GM21717 (cell line): ENCODE results near the gene COL27A1.

ENCODE experiments used
- ATAC-seq: cut with Tn5 transposase; IDR thresholded peaks from one replicate; pipeline ENCODE4 v1.9.1; 2021; ENCODE audit warnings: mild to moderate bottlenecking, moderate library complexity; ENCODE audit not compliant: unreplicated experiment

COL27A1 gene

DNA sequence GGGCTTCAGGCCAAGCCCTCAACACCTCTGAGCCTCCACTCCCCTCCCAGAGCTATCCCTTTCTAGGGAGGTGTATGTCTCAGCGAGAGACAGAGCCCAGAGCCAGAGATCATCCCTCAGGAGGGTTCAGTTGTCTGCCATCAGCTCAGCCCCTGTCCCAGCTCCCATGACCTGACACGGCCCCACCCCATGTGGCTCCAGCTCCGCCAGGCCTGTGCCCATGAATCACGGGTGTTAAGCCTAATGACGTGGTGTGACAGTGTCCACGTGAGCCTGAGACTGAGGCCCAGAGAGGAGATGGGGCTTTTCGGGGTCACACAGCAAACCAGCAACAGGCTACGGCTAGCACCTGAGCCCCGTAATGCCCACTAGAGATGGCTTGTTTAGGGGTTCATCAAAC, 106.7 kb downstream of the COL27A1 start:
- no peak for ATAC-seq

DNA sequence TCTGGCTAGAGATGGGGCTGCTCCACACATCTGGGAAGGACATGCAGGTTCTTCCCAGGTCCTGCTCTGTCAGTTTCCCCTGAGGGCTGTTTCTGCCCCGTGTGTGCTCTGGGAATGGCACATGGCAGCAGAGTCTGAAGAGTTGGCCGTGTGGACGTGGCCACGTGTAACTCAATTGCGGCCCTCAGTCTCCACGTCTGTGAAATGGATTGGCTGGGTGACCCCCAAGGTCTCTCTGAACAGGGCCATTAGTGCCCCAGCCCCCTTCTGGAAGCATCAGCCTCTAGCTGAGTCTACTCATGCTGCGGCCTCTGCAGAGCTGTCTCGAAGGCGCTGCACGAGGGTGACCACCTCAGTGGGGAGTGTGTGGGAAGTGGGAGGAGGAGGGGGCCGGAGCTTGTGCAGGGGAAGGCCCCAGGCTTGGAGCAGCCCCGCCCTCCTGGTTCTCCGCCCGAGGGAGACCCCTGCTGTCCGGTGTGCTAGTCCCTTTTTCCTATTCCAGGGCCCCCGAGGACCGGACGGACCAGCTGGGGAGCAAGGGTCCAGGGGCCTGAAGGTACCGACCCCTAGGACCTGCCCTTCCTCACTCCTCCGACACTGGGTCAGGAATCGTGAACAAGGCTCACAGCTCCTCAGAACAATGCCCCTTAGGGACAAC, 108.6 kb downstream of the COL27A1 start:
- ATAC-seq, result no peak

DNA sequence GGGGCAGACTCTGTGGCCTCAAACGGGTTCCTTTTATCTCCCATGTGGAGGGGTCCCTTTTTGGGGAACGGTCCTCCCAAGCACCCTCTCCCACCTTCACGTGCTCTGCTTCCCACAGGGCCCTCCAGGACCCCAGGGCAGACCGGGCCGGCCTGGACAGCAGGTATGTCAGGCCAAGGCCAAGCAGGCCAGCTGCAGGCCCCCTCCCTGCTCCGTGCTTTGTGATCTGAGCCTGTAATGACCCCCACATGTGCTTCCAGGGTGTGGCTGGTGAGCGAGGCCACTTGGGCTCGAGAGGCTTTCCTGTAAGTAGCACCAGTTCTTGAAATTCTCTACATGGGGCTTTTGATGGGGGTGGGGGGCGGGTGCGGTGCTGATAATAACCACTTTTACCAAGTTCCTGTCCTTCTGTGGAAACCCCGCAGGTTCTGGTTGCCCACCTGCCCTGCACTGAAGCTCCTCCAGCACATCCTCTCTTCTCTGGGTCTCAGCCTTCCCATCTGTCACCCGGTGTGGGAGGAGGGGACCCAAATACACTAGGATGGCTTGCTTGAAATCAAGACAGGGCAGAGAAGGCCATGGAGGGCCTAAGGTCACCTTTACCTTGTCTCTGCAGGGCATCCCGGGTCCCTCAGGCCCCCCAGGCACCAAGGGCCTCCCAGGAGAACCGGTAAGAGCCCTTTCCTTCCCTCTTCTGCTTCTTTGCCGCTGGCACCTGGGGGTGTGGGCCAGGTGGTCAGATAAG, 109.6 kb downstream of the COL27A1 start:
- ATAC-seq, result no peak

DNA sequence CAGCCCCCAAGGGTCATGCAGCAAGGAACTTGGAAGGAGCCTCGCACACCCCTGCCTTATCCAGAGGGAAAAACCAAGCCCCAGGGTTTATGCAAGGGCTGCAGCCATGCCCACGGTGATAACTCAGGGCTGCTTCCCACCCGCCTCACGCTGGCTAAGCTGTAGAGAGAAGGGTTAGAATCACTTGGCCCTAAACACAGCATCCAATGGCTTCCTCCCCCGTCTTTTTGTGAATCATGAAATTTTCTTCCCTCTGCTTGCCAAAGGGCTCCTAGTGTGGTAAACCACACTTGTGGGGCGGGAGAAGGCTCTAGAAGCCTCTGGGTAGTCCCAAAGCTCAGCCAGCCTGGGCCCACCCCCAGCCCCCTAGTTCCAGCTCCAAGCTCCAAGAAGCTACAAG, 111.6 kb downstream of the COL27A1 start:
- no peak for ATAC-seq

DNA sequence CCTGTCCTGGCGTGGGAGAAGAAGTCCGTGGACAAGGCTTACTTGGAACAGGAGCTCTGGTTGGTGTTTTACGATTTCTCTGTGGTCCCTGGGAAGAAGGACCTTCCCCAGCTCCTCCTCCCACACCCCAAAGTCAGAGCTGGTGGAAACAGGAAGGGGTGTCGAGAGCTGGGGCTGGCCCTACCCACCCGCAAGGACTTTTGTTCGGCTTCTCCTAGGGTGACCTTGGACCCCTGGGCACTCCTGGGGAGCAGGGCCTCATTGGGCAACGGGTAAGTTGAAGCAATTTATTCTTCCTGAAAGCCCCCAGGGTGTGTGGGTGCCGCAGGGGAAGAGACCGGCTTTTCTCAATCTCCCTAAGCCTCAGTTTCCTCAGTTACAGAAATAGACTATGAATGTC, 113.7 kb downstream of the COL27A1 start:
- no peak for ATAC-seq

DNA sequence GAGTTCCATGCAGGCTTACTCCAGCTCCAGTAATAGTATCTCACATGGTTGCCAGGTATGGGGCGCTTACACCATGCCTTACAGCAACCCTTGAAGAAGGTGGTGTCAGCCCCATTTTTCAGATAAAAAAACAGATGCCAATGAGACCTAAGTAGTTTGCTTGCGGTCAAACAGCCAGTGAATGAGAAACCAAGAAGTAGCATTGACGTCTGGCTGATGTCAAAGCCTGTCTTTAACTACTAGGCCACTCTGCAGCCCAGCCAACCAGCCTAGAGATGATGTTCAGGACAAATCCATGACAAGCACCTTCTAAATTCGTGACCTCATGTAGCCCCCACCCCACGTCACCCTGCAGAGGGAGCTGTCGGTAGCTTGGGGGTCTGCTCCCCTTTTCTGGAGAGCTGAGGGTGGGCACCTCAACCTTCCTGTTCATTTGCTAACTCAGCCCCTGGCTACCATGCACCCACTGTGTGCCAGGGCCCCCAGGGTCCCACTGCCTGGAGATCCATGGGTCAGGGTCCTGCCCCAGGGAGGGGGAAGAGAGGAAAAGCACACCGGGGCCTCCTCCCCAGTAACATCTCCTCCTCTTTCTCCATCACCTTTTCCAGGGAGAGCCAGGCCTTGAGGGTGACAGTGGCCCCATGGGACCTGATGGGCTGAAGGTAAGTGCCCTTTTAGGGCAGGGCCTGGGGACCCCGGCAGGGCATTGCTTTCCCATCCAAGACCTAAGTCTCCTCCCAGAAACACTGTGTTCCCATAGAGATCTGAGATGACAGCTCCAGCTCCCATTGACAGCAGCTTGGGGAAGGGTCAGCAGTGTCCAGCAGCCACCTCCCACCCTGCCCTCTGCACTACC, 115.0 kb downstream of the COL27A1 start:
- ATAC-seq, result no peak

DNA sequence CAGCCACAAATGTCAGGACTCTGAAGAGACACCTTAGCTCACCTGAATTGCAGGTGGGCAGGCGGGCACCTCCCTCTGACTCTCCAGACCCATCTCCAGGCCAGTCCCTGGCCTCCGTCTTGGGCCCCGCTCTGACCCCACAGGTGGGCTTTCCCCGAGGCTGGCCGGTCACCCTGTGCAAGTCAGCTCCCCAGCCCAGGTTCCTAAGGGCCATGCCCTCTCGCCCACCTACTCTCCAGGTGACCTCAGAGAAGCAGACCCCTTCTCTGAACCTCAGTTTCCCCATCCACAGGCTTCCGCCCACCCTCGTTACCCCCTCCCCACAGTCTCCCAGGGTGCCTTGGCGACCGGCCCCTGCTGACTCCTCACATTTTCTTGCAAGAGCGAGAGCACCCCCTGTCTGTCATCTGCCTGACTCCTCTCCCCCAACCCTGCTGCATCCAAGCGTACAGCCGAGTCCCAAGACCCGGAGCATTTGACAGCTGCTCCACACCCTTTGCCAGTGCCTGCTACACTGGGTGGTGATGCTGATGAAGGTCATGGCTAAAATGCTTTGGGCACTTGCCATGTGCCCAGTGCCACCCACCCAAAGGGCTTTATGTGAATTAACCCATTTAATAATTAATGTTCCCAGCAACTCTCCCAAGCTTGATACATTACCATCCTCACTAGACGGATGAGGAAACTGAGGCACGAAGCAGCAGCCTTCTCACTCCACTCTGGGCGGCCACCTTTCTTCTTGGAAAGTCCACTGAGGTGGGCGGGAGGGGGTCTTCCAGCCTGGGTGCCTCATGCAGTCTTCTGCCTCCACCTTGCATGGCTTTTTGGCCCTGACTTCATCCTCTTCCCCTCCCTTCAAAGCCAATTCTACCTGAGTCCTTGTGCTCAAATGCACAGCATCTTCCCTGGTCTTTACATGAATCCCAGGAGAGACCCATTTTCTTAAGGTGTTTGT, 116.5 kb downstream of the COL27A1 start:
- no peak for ATAC-seq

DNA sequence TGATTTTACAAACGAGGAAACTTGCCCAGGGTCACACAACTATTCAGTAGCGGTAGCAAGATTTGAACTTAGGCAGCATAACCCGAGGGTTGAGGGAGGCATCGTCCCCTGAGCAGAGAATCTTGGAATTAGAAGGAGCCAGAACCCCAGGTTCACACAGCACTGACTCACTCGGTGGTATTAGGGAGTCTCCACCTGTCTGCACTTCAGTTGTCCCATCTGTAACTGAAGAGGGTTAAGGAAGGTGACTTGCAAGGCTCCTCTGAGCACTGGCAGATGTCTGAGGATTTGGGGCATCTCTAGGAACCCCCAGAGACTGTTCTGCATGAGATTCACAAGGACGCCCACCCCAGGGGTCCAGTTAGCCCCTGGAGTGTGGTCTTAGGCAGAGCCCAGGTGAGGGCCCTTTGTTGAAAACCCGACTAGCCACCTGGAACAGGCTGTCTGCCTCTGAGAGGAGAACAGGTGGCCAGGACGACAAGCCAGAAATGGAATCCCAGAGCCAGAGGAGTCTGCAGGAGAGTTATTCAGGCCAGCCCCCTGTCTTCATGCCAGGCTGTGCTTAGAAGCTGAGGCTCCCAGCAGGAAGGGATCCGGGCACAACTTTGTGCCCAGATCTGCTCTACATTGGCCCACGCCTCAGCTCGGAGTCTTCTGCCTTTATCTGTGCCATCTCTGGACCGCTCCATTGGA, 117.5 kb downstream of the COL27A1 start:
- ATAC-seq, result no peak

DNA sequence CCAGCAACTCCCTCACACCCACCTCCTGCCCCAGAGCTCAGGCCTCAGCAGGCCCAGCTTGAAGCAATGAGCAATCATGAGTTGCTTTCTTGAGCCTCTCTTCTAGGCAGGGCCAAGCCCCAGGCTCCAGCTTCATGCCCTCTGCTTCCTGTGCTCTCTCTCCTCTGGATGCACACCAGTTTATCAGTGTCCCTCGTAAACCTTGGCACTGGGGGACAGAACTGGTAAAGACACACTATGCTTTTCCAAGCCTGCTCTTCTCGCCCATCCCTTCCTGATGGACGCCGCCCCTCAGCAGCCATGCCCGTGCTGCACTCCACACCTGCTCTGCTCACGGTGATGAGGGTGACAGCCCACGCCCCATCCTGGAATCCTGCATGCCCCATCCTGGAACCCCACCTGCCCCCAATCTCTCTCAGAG, 118.1 kb downstream of the COL27A1 start:
- no peak for ATAC-seq

DNA sequence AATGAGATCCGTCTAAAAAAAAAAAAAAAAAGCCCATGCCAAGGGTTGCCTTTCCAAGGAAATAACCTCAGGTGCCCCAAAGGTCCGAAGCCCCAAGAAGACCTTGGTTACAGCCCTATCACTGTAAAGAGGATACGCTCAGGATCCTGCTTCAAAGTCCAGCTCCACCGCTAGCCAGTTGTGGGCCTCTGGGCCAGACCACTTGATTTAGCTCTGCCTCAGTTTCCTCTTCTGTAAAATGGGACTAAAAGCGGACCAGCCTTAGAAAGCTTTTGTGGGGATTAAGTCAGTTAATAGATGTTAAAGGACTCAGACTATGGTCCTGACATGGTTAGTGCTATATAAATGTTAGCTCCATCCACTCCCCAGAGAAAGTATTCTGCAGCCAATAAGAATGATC, 118.9 kb downstream of the COL27A1 start:
- no peak for ATAC-seq

DNA sequence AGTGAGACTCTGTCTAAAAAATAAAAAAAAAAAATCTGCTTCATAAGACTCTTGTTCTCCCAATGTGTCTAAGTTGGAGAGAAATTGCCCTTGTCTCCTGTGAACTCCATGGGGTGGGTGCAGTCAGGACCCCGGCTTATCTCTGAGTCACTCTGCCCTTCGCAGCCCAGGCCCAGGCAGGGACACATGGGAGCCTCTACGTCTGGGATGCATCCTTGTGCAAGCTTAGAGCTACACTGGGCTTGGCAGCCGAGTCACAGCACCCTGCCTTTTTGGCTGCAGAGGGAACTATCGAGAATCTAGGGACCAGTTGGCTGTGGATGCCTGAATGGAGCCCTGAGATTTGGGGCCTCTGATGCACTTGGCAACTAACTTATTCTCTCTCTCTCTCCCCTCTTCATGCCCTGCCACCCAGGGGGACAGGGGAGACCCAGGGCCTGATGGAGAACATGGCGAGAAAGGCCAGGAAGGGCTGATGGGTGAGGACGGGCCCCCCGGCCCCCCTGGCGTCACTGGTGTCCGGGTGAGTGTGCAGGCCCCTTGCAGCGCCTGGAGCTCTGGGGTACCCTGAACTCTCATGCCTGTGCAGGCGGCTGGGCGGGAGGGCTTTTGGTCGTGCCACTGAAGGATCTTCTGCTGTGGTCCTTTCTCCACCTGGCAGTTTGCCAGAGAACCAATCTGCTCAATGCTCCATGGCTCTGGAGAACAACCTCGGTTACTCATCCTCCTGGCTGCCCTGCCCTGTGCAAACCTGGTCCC, 120.1 kb downstream of the COL27A1 start:
- ATAC-seq, result no peak

DNA sequence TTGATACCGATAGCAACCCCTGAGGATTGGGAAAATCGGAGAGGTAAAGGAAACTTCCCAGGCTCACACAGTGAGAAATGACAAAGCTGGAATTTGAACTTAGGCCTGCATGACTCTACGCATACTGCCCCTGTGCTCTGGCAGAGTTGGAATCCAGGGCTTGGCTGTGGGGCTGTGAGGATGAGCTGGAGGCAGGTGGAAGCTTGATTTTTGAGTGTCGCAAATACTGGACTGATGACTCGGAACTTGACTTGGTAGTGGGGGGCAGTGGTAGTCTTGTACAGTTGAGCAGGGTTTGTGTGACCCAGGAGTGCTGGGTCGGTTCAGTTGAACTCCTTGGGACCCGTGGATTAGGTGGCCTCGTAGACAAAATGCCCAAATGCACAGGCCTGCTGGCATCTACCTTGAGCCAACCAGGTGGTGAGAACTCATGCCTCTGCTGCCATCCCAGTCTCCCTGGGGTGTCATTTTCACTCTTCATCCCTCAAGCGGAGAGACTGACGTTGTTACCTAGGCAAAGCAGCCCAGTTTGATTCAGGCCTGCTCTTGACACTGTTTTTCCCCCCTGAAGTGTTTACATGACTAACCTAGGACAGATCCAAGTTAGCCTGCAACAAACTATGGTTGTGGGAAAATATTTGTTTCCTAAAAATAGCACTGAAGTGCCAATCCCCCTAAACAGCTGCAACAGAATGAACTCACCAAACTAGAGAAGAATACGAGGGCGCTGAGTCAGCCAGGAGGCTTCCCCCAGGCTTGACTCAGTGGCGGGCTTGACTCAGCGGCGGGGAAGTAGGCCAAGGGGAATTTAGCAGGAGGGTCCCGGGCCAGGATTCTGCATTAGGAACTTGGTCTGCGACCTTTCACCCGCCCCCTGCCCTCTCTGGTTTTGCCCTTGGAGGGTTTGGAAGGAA, 121.8 kb downstream of the COL27A1 start:
- no peak for ATAC-seq

DNA sequence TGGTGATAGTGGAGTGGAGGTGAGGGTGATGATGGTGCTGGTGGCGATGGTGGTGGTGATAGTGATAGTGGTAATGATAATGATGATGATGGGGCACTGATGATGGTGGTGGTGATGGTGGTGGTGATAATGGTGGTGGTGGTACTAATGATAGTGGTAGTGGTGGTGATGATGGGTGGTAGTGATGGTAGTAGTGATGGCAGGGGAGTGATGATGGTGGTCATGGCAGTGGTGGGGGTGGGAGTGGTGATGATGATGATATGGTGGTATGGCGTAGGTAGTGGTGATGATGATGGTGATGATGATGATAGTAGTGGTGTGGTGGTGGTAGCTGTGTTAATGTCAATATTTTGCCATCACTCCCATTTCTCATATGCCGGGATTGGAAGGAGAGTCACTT, 123.0 kb downstream of the COL27A1 start:
- ATAC-seq, result no peak

DNA sequence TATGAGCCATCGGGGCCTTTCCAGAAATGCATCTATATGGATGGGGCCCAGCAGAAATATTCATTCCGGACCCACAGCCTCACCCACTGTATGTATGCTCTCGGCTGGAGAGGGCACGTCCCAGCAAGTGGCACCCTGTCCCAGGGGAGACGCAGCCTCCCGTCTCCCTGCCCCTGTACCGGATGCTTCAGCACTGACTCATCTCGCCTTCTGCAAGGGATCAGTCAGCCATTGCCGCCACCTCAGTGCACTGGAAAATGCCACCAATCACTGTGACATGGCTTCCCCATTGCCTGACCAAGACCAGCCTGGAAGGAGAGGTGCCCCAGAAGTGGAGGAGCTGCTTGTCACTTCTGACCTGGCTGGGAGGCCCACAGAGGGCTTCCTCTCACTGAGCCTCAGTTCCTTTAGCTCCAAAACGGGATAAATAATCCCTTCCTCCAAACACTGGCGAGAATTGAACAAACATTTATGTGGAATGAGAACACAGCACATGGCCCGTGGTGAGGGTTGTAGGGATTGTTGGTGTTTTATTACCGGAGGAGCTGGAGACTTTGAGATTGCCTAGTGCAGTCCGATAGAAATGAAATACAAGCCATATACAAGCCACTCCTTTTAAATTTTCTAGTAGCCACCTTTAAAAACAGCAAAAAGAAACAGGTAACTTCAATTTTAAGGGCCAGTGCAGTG, 123.7 kb downstream of the COL27A1 start:
- no peak for ATAC-seq

DNA sequence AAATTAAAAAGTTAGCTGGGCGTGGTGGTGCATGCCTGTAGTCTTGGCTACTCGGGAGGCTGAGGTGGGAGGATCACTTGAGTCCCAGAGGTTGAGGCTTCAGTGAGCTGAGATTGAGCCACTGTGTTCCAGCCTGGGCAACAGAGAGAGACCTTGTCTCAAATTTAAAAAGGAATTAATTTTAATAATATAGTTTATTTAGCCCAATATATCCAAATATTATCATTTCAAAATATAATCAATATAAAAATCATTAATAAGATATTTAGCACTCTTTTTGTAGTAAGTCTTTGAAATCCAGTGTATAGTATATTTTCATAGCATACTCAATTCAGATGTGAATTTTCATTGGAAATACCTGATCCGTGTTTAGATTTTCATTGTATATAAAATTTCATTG, 124.4 kb downstream of the COL27A1 start:
- no peak for ATAC-seq

DNA sequence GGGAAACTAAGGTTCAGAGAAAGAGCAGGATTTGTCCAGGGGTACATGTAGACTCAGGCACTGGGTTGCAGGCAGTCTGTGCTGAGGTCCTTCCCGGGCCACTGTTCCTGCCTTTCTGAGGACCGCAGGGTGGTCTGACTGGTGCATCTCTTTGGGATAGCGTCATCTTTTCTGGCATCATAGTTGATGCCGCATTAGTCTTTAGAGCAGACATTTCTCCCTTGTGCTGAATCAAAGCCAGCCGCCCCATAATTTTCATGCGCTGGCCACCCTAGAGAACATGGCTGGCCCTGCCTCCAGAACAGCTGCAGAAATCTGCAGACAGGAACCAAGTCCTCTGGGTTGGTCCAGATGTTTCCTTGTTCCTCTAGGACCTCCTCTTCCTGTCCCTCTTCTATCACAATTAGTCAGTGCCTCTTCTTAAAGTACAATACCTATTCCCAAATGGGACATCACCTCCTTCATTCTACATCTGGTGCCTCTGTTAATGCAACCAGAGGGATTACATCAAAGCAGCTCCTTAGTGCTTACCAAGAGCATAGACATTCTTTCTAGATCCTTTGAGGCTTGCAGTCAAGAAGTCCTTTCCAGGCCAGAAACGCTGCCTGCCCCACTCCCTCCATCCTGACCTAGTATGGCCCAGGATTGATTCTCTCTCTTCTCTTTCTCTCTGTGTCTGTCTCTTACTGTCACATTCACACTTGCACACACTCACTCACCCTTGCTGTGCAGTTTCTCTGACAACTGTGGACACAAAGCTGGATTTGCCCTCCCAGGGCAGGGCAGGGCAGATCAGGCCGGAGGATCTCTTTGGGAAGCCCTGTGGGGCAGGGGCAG, 125.5 kb downstream of the COL27A1 start:
- ATAC-seq, result no peak
